Measurements from ENCODE around the gene DLGAP4. TPM values are rescaled to one million over a fixed set of nuclear protein-coding genes. Genes with fewer than 3 reads are reported as not detected.

DLGAP4 gene
- total and polyA plus RNA-seq, 2 of the 13 experiments (the other 11 are each of a cell fraction or from before 2014, with no cell fraction given) = 15.2 to 26.7 TPM

GRCh38 chr20:36405255-36405654 lies 99.1 kb downstream of the DLGAP4 start (continued):
- TF ChIP-seq, protein P1, sequence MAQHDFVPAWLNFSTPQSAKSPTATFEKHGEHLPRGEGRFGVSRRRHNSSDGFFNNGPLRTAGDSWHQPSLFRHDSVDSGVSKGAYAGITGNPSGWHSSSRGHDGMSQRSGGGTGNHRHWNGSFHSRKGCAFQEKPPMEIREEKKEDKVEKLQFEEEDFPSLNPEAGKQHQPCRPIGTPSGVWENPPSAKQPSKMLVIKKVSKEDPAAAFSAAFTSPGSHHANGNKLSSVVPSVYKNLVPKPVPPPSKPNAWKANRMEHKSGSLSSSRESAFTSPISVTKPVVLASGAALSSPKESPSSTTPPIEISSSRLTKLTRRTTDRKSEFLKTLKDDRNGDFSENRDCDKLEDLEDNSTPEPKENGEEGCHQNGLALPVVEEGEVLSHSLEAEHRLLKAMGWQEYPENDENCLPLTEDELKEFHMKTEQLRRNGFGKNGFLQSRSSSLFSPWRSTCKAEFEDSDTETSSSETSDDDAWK (CRISPR knock-in tag; IDR thresholded peaks at IDR 0.05) = no peak
- TF ChIP-seq ZNF577 (CRISPR knock-in tag; IDR thresholded peaks at IDR 0.05; ENCODE audit: borderline replicate concordance, low read depth) (no peak), SALL2 (CRISPR knock-in tag; IDR thresholded peaks at IDR 0.05) (no peak), JARID2 (CRISPR knock-in tag; IDR thresholded peaks at IDR 0.05; ENCODE audit: insufficient replicate concordance) (no peak), RBM22 (optimal IDR thresholded peaks at IDR 0.05; ENCODE audit: low read length) (no peak), BCLAF1 (IDR thresholded peaks at IDR 0.05) (no peak), NFATC3 (CRISPR knock-in tag; IDR thresholded peaks at IDR 0.05) (no peak)

DNA sequence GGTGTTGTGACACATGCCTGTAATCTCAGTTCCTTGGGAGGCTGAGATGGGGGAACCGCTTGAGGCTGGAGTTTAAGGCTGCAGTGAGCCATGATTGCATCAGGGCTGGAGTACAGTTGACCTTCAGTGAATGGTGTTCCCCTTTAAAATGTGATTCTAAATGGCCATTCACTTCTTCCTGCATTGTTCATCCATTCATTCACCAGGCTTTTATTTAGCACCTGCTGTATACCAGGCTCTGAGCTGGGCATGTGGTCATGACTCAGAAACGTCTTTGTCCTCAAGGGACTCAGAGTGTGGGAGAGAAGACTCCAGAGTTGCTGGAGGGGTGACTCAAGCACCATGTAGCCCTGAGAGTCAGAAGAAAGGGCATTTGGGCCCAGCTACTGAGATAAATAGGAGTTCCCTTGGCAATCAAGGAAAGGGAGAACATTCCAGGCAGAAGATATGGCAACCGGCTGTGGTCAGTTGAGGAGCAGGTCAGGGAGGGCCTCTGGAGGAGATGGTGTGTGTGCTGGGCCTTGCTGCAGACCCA lies 101.1 kb downstream of the DLGAP4 start:
- in situ Hi-C loops (cut with HindIII; ENCODE audit: extremely low pct_ligation_motif_present, low pct_unique_long_range_greater_than_20kb) (no loop called here), intact Hi-C loops (cut with micrococcal nuclease; ENCODE audit: unreplicated experiment) (no loop called here)
- Histone ChIP-seq H3K36me3 (replicated peaks in 1 of 2; ENCODE audit: control insufficient read depth in 1 of 2, insufficient read depth in 2 of 2, low read length in 2 of 2) (no peaks in the 10 kb centered on the region), H3K79me2 (ENCODE audit: insufficient read depth, low read length) (no peaks in the 10 kb centered on the region), H3K4me3 (replicated peaks in 1 of 3; ENCODE audit: insufficient read depth in 1 of 3, low read depth in 2 of 3, low read length in 3 of 3) (no peak overlapping the region), H2AFZ (ENCODE audit: low read length) (no peak overlapping the region), H3K4me1 (ENCODE audit: insufficient read depth, low read length) (no peaks in the 10 kb centered on the region), H3K9ac (ENCODE audit: insufficient read depth, low read depth, low read length) (no peak overlapping the region), H4K20me1 (ENCODE audit: insufficient read depth, low read length) (no peaks in the 10 kb centered on the region; the same call in 1 of the 2 replicates), H3K9me3 (ENCODE audit: low read length) (no peaks in the 10 kb centered on the region), H3K27ac (ENCODE audit: extremely low read length, insufficient read depth, low read length) (no peak overlapping the region), H3K27me3 (ENCODE audit: control insufficient read depth in 1 of 2, insufficient read depth in 2 of 2, low read length in 2 of 2) (peaks cover 2 to 37% of the 10 kb centered on the region in 2 experiments; a peak in 3 of 5 replicates), H3K4me2 (ENCODE audit: low read depth, low read length) (no peak overlapping the region)
- ChIA-PET CTCF (ENCODE audit: low intra/inter-chr PET ratio, low total read pairs) (no interaction called here), POLR2A (no interaction called here)
- WGBS (ENCODE audit: low lambda C conversion rate) = 23% methylated on average over 3 of the region's 3 CpGs
- ATAC-seq (no peak), DNase-seq (ENCODE audit: low spot score) (no peak), FAIRE-seq (no peak)
- TF ChIP-seq KLF12 (CRISPR knock-in tag; IDR thresholded peaks at IDR 0.05; ENCODE audit: borderline replicate concordance) (no peak), ZNF644 (CRISPR knock-in tag; IDR thresholded peaks at IDR 0.05; ENCODE audit: low read depth) (no peak), ZNF136 (CRISPR knock-in tag; IDR thresholded peaks at IDR 0.05; ENCODE audit: low read depth) (no peak), ATF7 (IDR thresholded peaks at IDR 0.05) (no peak), ATF7 (CRISPR knock-in tag; IDR thresholded peaks at IDR 0.05) (no peak), EZH2 (conservative IDR thresholded peaks at IDR 0.05; ENCODE audit: low read depth, low read length) (no peak)
- TF ChIP-seq, protein P2, sequence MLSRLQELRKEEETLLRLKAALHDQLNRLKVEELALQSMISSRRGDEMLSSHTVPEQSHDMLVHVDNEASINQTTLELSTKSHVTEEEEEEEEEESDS (CRISPR knock-in tag; IDR thresholded peaks at IDR 0.05; ENCODE audit: borderline replicate concordance) = no peak
- TF ChIP-seq, protein P3, sequence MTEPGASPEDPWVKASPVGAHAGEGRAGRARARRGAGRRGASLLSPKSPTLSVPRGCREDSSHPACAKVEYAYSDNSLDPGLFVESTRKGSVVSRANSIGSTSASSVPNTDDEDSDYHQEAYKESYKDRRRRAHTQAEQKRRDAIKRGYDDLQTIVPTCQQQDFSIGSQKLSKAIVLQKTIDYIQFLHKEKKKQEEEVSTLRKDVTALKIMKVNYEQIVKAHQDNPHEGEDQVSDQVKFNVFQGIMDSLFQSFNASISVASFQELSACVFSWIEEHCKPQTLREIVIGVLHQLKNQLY (CRISPR knock-in tag; IDR thresholded peaks at IDR 0.05) = no peak
- no TSS peak for BruUV-seq (replicated peaks)

Measured in HepG2 (cell line).